GM23338 (cell line): Measurements from ENCODE around the gene RPS6KA5.

Source experiments
- CREB1 ChIP-seq: fragments of 250-450 bp; sonication (Bioruptor Pico); IDR thresholded peaks from 2 replicates; pipeline ENCODE4 v1.5.0; 2020; ENCODE audit warnings: low read depth, mild to moderate bottlenecking, moderate library complexity
- CTCF ChIP-seq, 2 experiments: fragments of 200-600 bp in 1 of 2; sonication (generic) in 1 of 2; conservative IDR thresholded peaks; 2 replicates each; pipeline versions ENCODE4 v1.5.1 to v1.6.1; 2016 to 2017; ENCODE audit warnings: antibody characterized with exemption in 2 of 2, low read depth in 2 of 2, mild to moderate bottlenecking in 2 of 2, moderate library complexity in 1 of 2
- EZH2 ChIP-seq: fragments of 200-600 bp; sonication (generic); IDR thresholded peaks from one replicate; pipeline ENCODE4 v1.8.0; 2017; ENCODE audit warnings: antibody characterized with exemption, mild to moderate bottlenecking, low read depth; ENCODE audit not compliant: unreplicated experiment
- EZH2phosphoT487 ChIP-seq: fragments of 200-600 bp; sonication (generic); IDR thresholded peaks from one replicate; pipeline ENCODE4 v1.8.1; 2018; ENCODE audit warnings: antibody characterized with exemption; ENCODE audit not compliant: unreplicated experiment
- NANOG ChIP-seq: IDR thresholded peaks from 2 replicates; pipeline ENCODE4 v1.6.1; 2016; ENCODE audit warnings: antibody characterized with exemption, borderline replicate concordance
- POLR2AphosphoS5 ChIP-seq: IDR thresholded peaks from 2 replicates; pipeline ENCODE4 v1.6.1; 2016; ENCODE audit warnings: antibody characterized with exemption, low read depth
- REST ChIP-seq: IDR thresholded peaks from one replicate; pipeline ENCODE4 v1.6.1; 2018; ENCODE audit warnings: antibody characterized with exemption; ENCODE audit not compliant: unreplicated experiment
- STAT1 ChIP-seq: IDR thresholded peaks from one replicate; pipeline ENCODE4 v1.6.1; 2016; ENCODE audit warnings: antibody characterized with exemption; ENCODE audit not compliant: unreplicated experiment
- ZNF114 ChIP-seq: fragments of 250-450 bp; sonication (Bioruptor Pico); IDR thresholded peaks from 2 replicates; pipeline ENCODE4 v1.5.0; 2020; ENCODE audit warnings: mild to moderate bottlenecking, moderate library complexity

DNA sequence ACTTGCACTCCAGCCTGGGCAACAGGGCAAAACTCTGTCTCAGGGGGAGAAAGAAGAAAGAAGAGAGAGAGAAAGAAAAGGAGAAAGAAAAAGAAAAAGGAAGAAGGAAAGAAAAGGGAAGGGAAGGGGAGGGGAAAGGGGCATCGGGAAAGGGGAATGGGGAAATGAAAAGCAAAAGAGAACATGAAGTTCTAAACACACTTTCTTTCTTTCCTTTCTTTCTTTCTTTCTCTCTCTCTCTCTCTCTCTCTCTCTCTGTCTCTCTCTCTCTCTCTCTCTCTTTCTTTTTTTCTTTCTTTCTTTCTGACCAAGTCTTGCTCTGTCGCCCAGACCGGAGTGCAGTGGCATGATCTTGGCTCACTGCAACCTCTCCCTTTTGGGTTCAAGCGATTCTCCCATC lies 76.9 kb downstream of the RPS6KA5 start:
- TF ChIP-seq CTCF (conservative IDR thresholded peaks at IDR 0.05; ENCODE audit: low read depth in 2 of 2) = no peak
- no peak for TF ChIP-seq POLR2AphosphoS5
- TF ChIP-seq EZH2 = no peak
- no peak for TF ChIP-seq EZH2phosphoT487
- no peak for TF ChIP-seq CREB1 (CRISPR knock-in tag)
- TF ChIP-seq STAT1 = no peak
- TF ChIP-seq ZNF114 = no peak
- no peak for TF ChIP-seq REST
- TF ChIP-seq NANOG = no peak
